Smooth muscle cell (in vitro differentiated cells): Measurements from ENCODE around the gene MAPRE2. TPM values are rescaled to one million over a fixed set of nuclear protein-coding genes. Genes with fewer than 3 reads are reported as not detected.

Source experiments
- DNase-seq: peaks from one replicate; lab custom pipeline; 2025; ENCODE audit not compliant: unreplicated experiment; lab: John Stamatoyannopoulos, UW
- H2AFZ ChIP-seq: fragments of 200-600 bp; sonication (generic); 2 replicates; pipeline ENCODE4 v1.6.0; 2016; ENCODE audit warnings: antibody characterized with exemption, low read depth, mild to moderate bottlenecking
- H3F3A ChIP-seq: fragments of 200-600 bp; sonication (generic); 2 replicates; pipeline ENCODE4 v1.6.0; 2017; ENCODE audit warnings: antibody characterized with exemption, low read depth
- H3K27ac ChIP-seq: fragments of 200-600 bp; sonication (generic); 2 replicates; pipeline ENCODE4 v1.5.1; 2016; ENCODE audit warnings: low read depth, mild to moderate bottlenecking
- H3K27me3 ChIP-seq: fragments of 200-600 bp; sonication (generic); 2 replicates; pipeline ENCODE4 v1.6.1; 2016; ENCODE audit warnings: low read depth, mild to moderate bottlenecking
- H3K36me3 ChIP-seq: fragments of 200-600 bp; sonication (generic); 2 replicates; pipeline ENCODE4 v1.5.1; 2016; ENCODE audit warnings: low read depth
- H3K4me1 ChIP-seq: fragments of 200-600 bp; sonication (generic); 2 replicates; pipeline ENCODE4 v1.5.1; 2016; ENCODE audit warnings: low read depth
- H3K4me2 ChIP-seq: fragments of 200-600 bp; sonication (generic); 2 replicates; pipeline ENCODE4 v1.6.0; 2016; ENCODE audit warnings: mild to moderate bottlenecking
- H3K4me3 ChIP-seq: fragments of 200-600 bp; sonication (generic); 2 replicates; pipeline ENCODE4 v1.5.1; 2016; ENCODE audit warnings: mild to moderate bottlenecking
- H3K79me2 ChIP-seq: fragments of 200-600 bp; sonication (generic); 2 replicates; pipeline ENCODE4 v1.6.0; 2016; ENCODE audit warnings: low read depth, mild to moderate bottlenecking
- H3K9ac ChIP-seq: fragments of 200-600 bp; sonication (generic); 2 replicates; pipeline ENCODE4 v1.6.0; 2016; ENCODE audit warnings: low read depth
- H3K9me3 ChIP-seq: fragments of 200-600 bp; sonication (generic); replicated peaks from 2 replicates; pipeline ENCODE4 v1.5.1; 2016; ENCODE audit warnings: low read depth
- H4K20me1 ChIP-seq: fragments of 200-600 bp; sonication (generic); 2 replicates; pipeline ENCODE4 v1.6.0; 2016; ENCODE audit warnings: low read depth
- WGBS: methylation state at CpG from one replicate; pipeline ENCODE4 v1.1.7; 2016; ENCODE audit warnings: low lambda C conversion rate; 5-methylcytosine and 5-hydroxymethylcytosine counted together
- polyA plus RNA-seq: library from polyadenylated mRNA; unstranded; fragments of >200 nt; fragmentation: Nextera tagmentation; extraction: Ambion mirVana; gene quantifications from 2 replicates; pipeline ENCODE4 v1.2.1, GENCODE V29; 2016
- total RNA-seq: library from RNA; depleted of rRNA; stranded (reverse); fragments of >200 nt; gene quantifications from 2 replicates; pipeline ENCODE4 v1.2.3, GENCODE V29; 2014
- TF ChIP-seq, protein P1 (sequence below): fragments of 200-600 bp; sonication (generic); IDR thresholded peaks from 2 replicates; pipeline ENCODE4 v1.5.1; 2017; ENCODE audit warnings: borderline replicate concordance, mild to moderate bottlenecking, antibody characterized with exemption; ENCODE audit not compliant: insufficient read depth, poor library complexity, severe bottlenecking

Gene MAPRE2
- total and polyA plus RNA-seq, 2 experiments from 2014 or later: 11.2 to 21.8 TPM

DNA sequence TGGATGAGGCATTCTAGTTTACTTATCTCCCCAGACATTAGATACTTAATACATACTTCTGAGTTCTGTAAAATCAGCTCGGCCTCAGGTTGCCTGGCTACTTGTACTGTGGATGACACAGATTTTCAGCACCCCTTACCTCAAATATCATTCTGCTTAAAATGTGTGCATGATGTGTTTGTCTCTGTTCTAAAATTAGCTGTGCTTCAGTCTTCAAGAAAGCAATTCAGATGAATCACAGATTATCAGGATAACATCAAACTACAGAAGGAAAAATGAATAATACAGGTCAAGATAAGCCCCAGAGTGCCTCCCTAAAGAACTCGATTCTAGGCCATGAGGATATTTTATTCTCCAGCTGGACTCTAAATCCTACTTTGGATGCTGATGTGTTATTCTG, 21.3 kb upstream of the MAPRE2 start:
- 65% methylated on average over 2 of the region's 2 CpGs for WGBS
- H4K20me1 ChIP-seq: no peaks in the 10 kb centered on the region
- H3K9ac ChIP-seq: no peak overlapping the region
- H3K79me2 ChIP-seq: no peaks in the 10 kb centered on the region
- no peaks in the 10 kb centered on the region for H3K4me1 ChIP-seq
- no peaks in the 10 kb centered on the region for H3K27me3 ChIP-seq
- no peak overlapping the region for H3K4me3 ChIP-seq
- H3K4me2 ChIP-seq: no peak overlapping the region
- TF ChIP-seq, protein P1, sequence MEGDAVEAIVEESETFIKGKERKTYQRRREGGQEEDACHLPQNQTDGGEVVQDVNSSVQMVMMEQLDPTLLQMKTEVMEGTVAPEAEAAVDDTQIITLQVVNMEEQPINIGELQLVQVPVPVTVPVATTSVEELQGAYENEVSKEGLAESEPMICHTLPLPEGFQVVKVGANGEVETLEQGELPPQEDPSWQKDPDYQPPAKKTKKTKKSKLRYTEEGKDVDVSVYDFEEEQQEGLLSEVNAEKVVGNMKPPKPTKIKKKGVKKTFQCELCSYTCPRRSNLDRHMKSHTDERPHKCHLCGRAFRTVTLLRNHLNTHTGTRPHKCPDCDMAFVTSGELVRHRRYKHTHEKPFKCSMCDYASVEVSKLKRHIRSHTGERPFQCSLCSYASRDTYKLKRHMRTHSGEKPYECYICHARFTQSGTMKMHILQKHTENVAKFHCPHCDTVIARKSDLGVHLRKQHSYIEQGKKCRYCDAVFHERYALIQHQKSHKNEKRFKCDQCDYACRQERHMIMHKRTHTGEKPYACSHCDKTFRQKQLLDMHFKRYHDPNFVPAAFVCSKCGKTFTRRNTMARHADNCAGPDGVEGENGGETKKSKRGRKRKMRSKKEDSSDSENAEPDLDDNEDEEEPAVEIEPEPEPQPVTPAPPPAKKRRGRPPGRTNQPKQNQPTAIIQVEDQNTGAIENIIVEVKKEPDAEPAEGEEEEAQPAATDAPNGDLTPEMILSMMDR: no peak
- H2AFZ ChIP-seq: no peak overlapping the region
- H3K9me3 ChIP-seq: no peaks in the 10 kb centered on the region
- no peak for DNase-seq
- no peaks in the 10 kb centered on the region for H3F3A ChIP-seq
- H3K36me3 ChIP-seq: no peaks in the 10 kb centered on the region
- H3K27ac ChIP-seq: no peak overlapping the region

DNA sequence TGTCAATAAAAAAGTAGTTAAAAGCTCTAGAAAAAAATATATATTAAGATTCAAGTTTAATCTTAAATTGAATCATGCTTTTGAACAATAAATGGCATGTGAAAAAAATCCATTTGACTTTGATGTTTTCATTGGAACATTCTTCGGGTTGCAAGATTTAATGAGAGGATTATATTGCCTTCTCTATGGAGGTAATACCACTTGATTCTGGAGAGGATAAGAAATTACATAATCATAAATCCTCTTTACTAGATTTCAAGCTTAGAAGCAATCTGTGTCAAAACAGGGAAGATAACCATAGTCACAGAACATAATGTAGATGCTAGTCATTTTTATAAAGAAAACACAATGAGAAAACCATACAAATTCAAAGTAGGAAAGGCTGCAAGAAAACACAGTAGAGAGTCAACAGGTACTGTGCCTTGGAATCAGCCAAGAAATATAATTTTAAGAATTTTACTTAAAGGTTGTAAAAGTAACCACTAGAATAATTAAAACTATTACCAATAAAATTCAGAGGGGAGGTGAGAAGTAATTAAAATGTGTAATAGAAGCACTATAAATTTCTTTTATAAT, 18.7 kb upstream of the MAPRE2 start:
- Histone ChIP-seq H3K4me2 (no peak overlapping the region), H3K36me3 (no peaks in the 10 kb centered on the region), H3K27ac (no peak overlapping the region), H3K4me1 (no peaks in the 10 kb centered on the region), H3K9me3 (no peaks in the 10 kb centered on the region), H3F3A (no peaks in the 10 kb centered on the region), H4K20me1 (no peaks in the 10 kb centered on the region), H2AFZ (no peak overlapping the region), H3K4me3 (no peak overlapping the region), H3K9ac (no peak overlapping the region), H3K27me3 (no peaks in the 10 kb centered on the region), H3K79me2 (no peaks in the 10 kb centered on the region)
- TF ChIP-seq, protein P1: no peak
- no peak for DNase-seq
- WGBS: 90% methylated on average over 1 of the region's 1 CpG

DNA sequence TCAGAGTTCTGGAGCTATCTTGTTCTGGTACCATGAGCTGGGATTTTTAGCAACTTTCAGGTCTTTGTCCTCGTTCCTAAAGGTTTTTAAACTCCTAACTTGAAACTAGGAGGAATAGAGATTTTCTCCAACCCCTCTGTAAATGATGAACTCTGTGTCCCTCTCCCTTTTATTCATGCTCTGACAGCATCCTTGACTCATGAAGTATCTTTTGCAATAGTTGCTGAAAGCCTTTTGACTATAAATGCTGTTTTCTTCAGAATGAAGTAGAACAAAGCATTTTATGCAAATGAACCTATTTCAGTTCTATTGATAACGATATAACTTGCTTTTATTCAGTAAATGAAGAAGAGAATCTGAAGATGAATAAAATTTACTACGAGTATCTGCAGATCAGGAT, 17.0 kb upstream of the MAPRE2 start:
- no peaks in the 10 kb centered on the region for H3K36me3 ChIP-seq
- no peaks in the 10 kb centered on the region for H4K20me1 ChIP-seq
- DNase-seq: no peak
- no peaks in the 10 kb centered on the region for H3K4me1 ChIP-seq
- H3K9ac ChIP-seq: no peak overlapping the region
- no peak overlapping the region for H3K4me3 ChIP-seq
- no peak overlapping the region for H3K4me2 ChIP-seq
- TF ChIP-seq, protein P1: no peak
- H2AFZ ChIP-seq: no peak overlapping the region
- no peaks in the 10 kb centered on the region for H3K27me3 ChIP-seq
- 79% methylated on average over 3 of the region's 3 CpGs for WGBS
- no peaks in the 10 kb centered on the region for H3K79me2 ChIP-seq
- H3K27ac ChIP-seq: no peak overlapping the region
- no peaks in the 10 kb centered on the region for H3F3A ChIP-seq
- H3K9me3 ChIP-seq: no peaks in the 10 kb centered on the region

DNA sequence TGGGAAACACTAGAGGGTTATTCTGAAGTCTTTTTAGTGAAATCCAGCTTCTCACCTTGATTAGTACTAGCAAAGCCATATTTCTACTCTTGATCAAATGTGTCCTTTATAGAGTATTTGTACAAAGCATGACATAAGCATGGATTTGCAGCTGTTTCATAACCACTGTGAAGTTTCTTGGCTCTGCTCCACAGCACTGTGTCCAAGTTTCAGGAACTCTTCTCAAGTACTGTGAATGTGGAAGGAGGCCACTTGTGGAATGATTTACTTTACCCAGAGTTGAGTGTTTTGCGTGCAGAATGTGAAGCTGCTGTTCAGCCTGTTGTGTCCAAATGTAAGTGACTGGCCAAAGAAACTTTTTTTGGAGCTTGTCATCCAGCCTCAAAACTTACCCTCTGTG, 16.2 kb upstream of the MAPRE2 start:
- Histone ChIP-seq H3K4me2 (peak overlapping the region; percentile 19), H3K9me3 (no peaks in the 10 kb centered on the region), H3K79me2 (no peaks in the 10 kb centered on the region), H3K4me3 (no peak overlapping the region), H3F3A (no peaks in the 10 kb centered on the region), H4K20me1 (no peaks in the 10 kb centered on the region), H2AFZ (no peak overlapping the region), H3K27me3 (no peaks in the 10 kb centered on the region), H3K4me1 (no peaks in the 10 kb centered on the region), H3K27ac (no peak overlapping the region), H3K9ac (no peak overlapping the region), H3K36me3 (no peaks in the 10 kb centered on the region)
- 20% methylated on average over 1 of the region's 1 CpG for WGBS
- DNase-seq: no peak
- TF ChIP-seq, protein P1: no peak
